Esophagus muscularis mucosa (tissue), 3 donors: ENCODE measurements around the gene STAB2.

Experiments used
- POLR2AphosphoS5 ChIP-seq, 2 donors: sonication (generic); formaldehyde crosslinking; IDR thresholded peaks; one replicate each; pipeline ENCODE4 v1.6.1; 2017; ENCODE audit warnings: antibody characterized with exemption in 2 of 2
- TF ChIP-seq, protein P1 (sequence below), 3 experiments: fragments of 200-600 bp in 2 of 3; fragments of 450-650 bp in 1 of 3; sonication (generic) in 2 of 3; IDR thresholded peaks; one replicate each; pipeline ENCODE4 v1.5.1; 2017 to 2019; ENCODE audit warnings: antibody characterized with exemption in 3 of 3, mild to moderate bottlenecking in 2 of 3, moderate library complexity in 1 of 3

DNA sequence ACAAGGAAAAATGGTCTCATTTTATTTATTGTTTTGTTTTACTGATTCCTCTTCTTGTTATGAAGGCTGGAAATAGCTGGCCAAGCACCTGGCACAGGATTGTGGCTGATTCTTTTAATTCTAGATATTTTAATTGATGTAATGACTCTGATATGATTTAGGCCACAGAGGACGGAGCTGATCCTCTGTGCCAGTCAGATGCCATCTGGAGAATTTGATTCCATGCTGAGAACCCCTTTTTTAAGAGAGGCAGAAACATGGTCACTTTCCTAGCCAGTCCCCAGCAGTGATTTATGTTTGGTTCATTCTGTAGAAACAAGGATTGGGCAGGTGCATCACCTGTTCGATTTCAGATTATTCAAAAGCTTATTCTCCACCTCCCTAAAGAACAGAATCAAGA lies 77.6 kb downstream of the STAB2 start:
- TF ChIP-seq, protein P1, sequence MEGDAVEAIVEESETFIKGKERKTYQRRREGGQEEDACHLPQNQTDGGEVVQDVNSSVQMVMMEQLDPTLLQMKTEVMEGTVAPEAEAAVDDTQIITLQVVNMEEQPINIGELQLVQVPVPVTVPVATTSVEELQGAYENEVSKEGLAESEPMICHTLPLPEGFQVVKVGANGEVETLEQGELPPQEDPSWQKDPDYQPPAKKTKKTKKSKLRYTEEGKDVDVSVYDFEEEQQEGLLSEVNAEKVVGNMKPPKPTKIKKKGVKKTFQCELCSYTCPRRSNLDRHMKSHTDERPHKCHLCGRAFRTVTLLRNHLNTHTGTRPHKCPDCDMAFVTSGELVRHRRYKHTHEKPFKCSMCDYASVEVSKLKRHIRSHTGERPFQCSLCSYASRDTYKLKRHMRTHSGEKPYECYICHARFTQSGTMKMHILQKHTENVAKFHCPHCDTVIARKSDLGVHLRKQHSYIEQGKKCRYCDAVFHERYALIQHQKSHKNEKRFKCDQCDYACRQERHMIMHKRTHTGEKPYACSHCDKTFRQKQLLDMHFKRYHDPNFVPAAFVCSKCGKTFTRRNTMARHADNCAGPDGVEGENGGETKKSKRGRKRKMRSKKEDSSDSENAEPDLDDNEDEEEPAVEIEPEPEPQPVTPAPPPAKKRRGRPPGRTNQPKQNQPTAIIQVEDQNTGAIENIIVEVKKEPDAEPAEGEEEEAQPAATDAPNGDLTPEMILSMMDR (IDR thresholded peaks at IDR 0.05) = no peak
- TF ChIP-seq POLR2AphosphoS5 (IDR thresholded peaks at IDR 0.05) = no peak
